WTC11 (cell line): Measurements from ENCODE around the gene UBE2J2. TPM values are rescaled to one million over a fixed set of nuclear protein-coding genes. Genes with fewer than 3 reads are reported as not detected.

Experiments
- ATAC-seq: fragments of 200-7000 bp; cut with Tn5 transposase; 2 replicates; pipeline ENCODE4 v1.10.0; 2021; ENCODE audit warnings: mild to moderate bottlenecking, moderate library complexity
- CTCF ChIA-PET: fragments of 300-600 bp; sonication (Branson Sonifier 250); formaldehyde crosslinking; loops from one replicate; lab custom pipeline; 2021; ENCODE audit warnings: antibody characterized with exemption; lab: Charles Lee
- POLR2A ChIA-PET: fragments of 350-600 bp; sonication (Branson Sonifier 250); formaldehyde crosslinking; loops from one replicate; lab custom pipeline; 2021; ENCODE audit warnings: antibody characterized with exemption; lab: Charles Lee
- DNase-seq: peaks from one replicate; pipeline ENCODE4 v3.0.0; 2021; ENCODE audit warnings: low spot score
- H3K27ac Mint-ChIP-seq: 2 replicates; pipeline ENCODE4 v1.8.0; 2021; ENCODE audit warnings: mixed read lengths
- H3K27me3 Mint-ChIP-seq: 2 replicates; pipeline ENCODE4 v1.8.0; 2021; ENCODE audit warnings: low read depth, mild to moderate bottlenecking, moderate library complexity, mixed read lengths
- H3K36me3 Mint-ChIP-seq: 2 replicates; pipeline ENCODE4 v1.8.0; 2021; ENCODE audit warnings: mixed read lengths
- H3K4me1 Mint-ChIP-seq: 2 replicates; pipeline ENCODE4 v1.8.0; 2022; ENCODE audit warnings: mixed read lengths
- H3K4me3 Mint-ChIP-seq: 2 replicates; pipeline ENCODE4 v1.8.0; 2021; ENCODE audit warnings: mild to moderate bottlenecking, moderate library complexity, mixed read lengths
- H3K9me3 Mint-ChIP-seq: 2 replicates; pipeline ENCODE4 v1.8.0; 2021; ENCODE audit warnings: mixed read lengths
- ATF2 ChIP-seq: sonication (generic); formaldehyde crosslinking; IDR thresholded peaks from 2 replicates; pipeline ENCODE4 v1.8.1; 2022; ENCODE audit warnings: low read depth, missing genetic modification reagents, borderline replicate concordance
- CDX4 ChIP-seq: fragments of 250-450 bp; sonication (Bioruptor Pico); IDR thresholded peaks from 2 replicates; pipeline ENCODE4 v1.9.0; 2021; ENCODE audit warnings: moderate library complexity, mild to moderate bottlenecking, inconsistent platforms, borderline replicate concordance
- ETV6 ChIP-seq: sonication (generic); formaldehyde crosslinking; IDR thresholded peaks from 2 replicates; pipeline ENCODE4 v1.8.1; 2022; ENCODE audit warnings: mild to moderate bottlenecking, missing genetic modification reagents
- MYBL2 ChIP-seq: sonication (generic); formaldehyde crosslinking; IDR thresholded peaks from 2 replicates; pipeline ENCODE4 v1.8.1; 2023; ENCODE audit warnings: mild to moderate bottlenecking, moderate library complexity, missing genetic modification reagents
- NFYB ChIP-seq: sonication (generic); formaldehyde crosslinking; conservative IDR thresholded peaks from 2 replicates; pipeline ENCODE4 v1.8.0; 2022; ENCODE audit warnings: low read depth, missing genetic modification reagents
- NR2C2 ChIP-seq: sonication (generic); formaldehyde crosslinking; IDR thresholded peaks from 2 replicates; pipeline ENCODE4 v1.8.0; 2022; ENCODE audit warnings: mild to moderate bottlenecking, missing genetic modification reagents
- NR3C1 ChIP-seq: sonication (generic); formaldehyde crosslinking; conservative IDR thresholded peaks from 2 replicates; pipeline ENCODE4 v1.8.1; 2023; ENCODE audit warnings: low read depth, mild to moderate bottlenecking, missing genetic modification reagents
- PREB ChIP-seq: sonication (generic); formaldehyde crosslinking; IDR thresholded peaks from 2 replicates; pipeline ENCODE4 v1.8.1; 2022; ENCODE audit warnings: mild to moderate bottlenecking, missing genetic modification reagents, moderate library complexity, borderline replicate concordance
- SP1 ChIP-seq: sonication (generic); formaldehyde crosslinking; conservative IDR thresholded peaks from 2 replicates; pipeline ENCODE4 v1.8.1; 2022; ENCODE audit warnings: missing genetic modification reagents
- TEAD1 ChIP-seq: sonication (generic); formaldehyde crosslinking; IDR thresholded peaks from 2 replicates; pipeline ENCODE4 v1.8.0; 2022; ENCODE audit warnings: mild to moderate bottlenecking, missing genetic modification reagents
- USF2 ChIP-seq: sonication (generic); formaldehyde crosslinking; IDR thresholded peaks from 2 replicates; pipeline ENCODE4 v1.8.1; 2023; ENCODE audit warnings: mild to moderate bottlenecking, missing genetic modification reagents, moderate library complexity
- ZNF232 ChIP-seq: sonication (generic); formaldehyde crosslinking; IDR thresholded peaks from 2 replicates; pipeline ENCODE4 v1.8.0; 2022; ENCODE audit warnings: mild to moderate bottlenecking, missing genetic modification reagents
- ZNF425 ChIP-seq: fragments of 250-450 bp; sonication (Bioruptor Pico); conservative IDR thresholded peaks from 2 replicates; pipeline ENCODE4 v1.9.0; 2021; ENCODE audit warnings: mild to moderate bottlenecking
- total RNA-seq: library from RNA; stranded (reverse); gene quantifications from 3 replicates; pipeline ENCODE4 v1.2.3, GENCODE V29; 2021

Gene UBE2J2
- total RNA-seq, 1 experiment from 2014 or later: 72.2 TPM

GRCh38 chr1:1206376-1206965 lies 67.2 kb downstream of the UBE2J2 start, which contains the start of gene TNFRSF18:
TSS of gene TNFRSF18 (minus strand) at chr1:1206592. CDS start at chr1:1206571, 21 bp downstream.
- DNase-seq: peak; percentile 57
- ChIA-PET CTCF (interaction anchor here (1.1 to 3.1 kb wide), 5 partner anchors 32 to 90 kb away, joined by 4 to 17 read pairs (median 9); partner anchors contain the start of genes C1orf159 and TTLL10), POLR2A (interaction anchor here (1.0 kb wide), 1 partner anchor 33 kb away, joined by 3 read pairs; the partner anchor contains the start of gene TTLL10)
- H3K4me3 Mint-ChIP-seq: peak within 1 kb of the TSS; percentile 40
- H3K4me1 Mint-ChIP-seq: no peaks in the 10 kb centered on the region
- peak; percentile 56 for ATAC-seq
- peaks cover 4% of the 10 kb centered on the region for H3K27me3 Mint-ChIP-seq
- H3K27ac Mint-ChIP-seq: no peak within 1 kb of the TSS
- no peaks in the 10 kb centered on the region for H3K36me3 Mint-ChIP-seq
- H3K9me3 Mint-ChIP-seq: no peaks in the 10 kb centered on the region
- TF ChIP-seq NR3C1 (CRISPR knock-in tag): no peak
- 0 out of 2 replicates have a peak, but pooled peaks have one; percentile 23 for TF ChIP-seq SP1 (CRISPR knock-in tag)

- H3K9me3 Mint-ChIP-seq: no peaks in the 10 kb centered on the region
- H3K27me3 Mint-ChIP-seq: peaks cover 4% of the 10 kb centered on the region
- TF ChIP-seq SP1 (CRISPR knock-in tag): peak; percentile 47; the same call in 1 of the 2 replicates
- no peak for TF ChIP-seq NFYB (CRISPR knock-in tag)
- no peaks in the 10 kb centered on the region for H3K36me3 Mint-ChIP-seq
- ATAC-seq (peak; percentile 8; the same call in 1 of the 2 replicates), DNase-seq (no peak)
- ChIA-PET CTCF (interaction anchor here (0.8 to 3.1 kb wide), 5 partner anchors 31 to 86 kb away, joined by 4 to 17 read pairs (median 9); partner anchors contain the start of gene TTLL10), POLR2A (no interaction called here)
- no peak overlapping the region for H3K27ac Mint-ChIP-seq
- 0 out of 2 replicates have a peak overlapping the region, but pooled peaks have one; percentile 40 for H3K4me3 Mint-ChIP-seq
- H3K4me1 Mint-ChIP-seq: no peaks in the 10 kb centered on the region
Measured at GRCh38 chr1:1205769-1206375, 67.8 kb downstream of the UBE2J2 start.

GRCh38 chr1:1204998-1205768 lies 68.5 kb downstream of the UBE2J2 start:
- TF ChIP-seq NR2C2 (CRISPR knock-in tag): no peak
- TF ChIP-seq ZNF232 (CRISPR knock-in tag): no peak
- no peak for TF ChIP-seq CDX4 (CRISPR knock-in tag)
- no peak for TF ChIP-seq PREB (CRISPR knock-in tag)
- no peak for TF ChIP-seq ZNF425 (CRISPR knock-in tag)
- ChIA-PET CTCF (interaction anchor here (0.8 to 3.1 kb wide), 5 partner anchors 31 to 86 kb away, joined by 4 to 17 read pairs (median 9); partner anchors contain the start of gene TTLL10), POLR2A (interaction anchor here (0.6 kb wide), 1 partner anchor 661 kb away, joined by 3 read pairs; no protein-coding TSS in a partner anchor)
- H3K4me3 Mint-ChIP-seq: no peak overlapping the region
- DNase-seq (no peak), ATAC-seq (no peak)
- no peaks in the 10 kb centered on the region for H3K9me3 Mint-ChIP-seq
- H3K27me3 Mint-ChIP-seq: peaks cover 4% of the 10 kb centered on the region
- peaks cover 3% of the 10 kb centered on the region; the same call in 1 of the 2 replicates for H3K4me1 Mint-ChIP-seq
- H3K27ac Mint-ChIP-seq: no peak overlapping the region
- no peaks in the 10 kb centered on the region for H3K36me3 Mint-ChIP-seq

- DNase-seq: no peak
- no peak for ATAC-seq
- Mint-ChIP-seq H3K4me1 (peaks cover 3% of the 10 kb centered on the region; the same call in 1 of the 2 replicates), H3K4me3 (no peak overlapping the region), H3K36me3 (no peaks in the 10 kb centered on the region), H3K27ac (no peak overlapping the region), H3K9me3 (no peaks in the 10 kb centered on the region), H3K27me3 (peaks cover 4% of the 10 kb centered on the region)
- TF ChIP-seq NR3C1 (CRISPR knock-in tag): no peak
- TF ChIP-seq USF2 (CRISPR knock-in tag): no peak
- no peak for TF ChIP-seq ATF2 (CRISPR knock-in tag)
- no peak for TF ChIP-seq MYBL2 (CRISPR knock-in tag)
- no peak for TF ChIP-seq TEAD1 (CRISPR knock-in tag)
- TF ChIP-seq ZNF425 (CRISPR knock-in tag): no peak
- no peak for TF ChIP-seq ETV6 (CRISPR knock-in tag)
- CTCF ChIA-PET: interaction anchor here (3.1 kb wide), 2 partner anchors 30 to 82 kb away, joined by 13 to 17 read pairs; partner anchors contain the start of gene TTLL10
- POLR2A ChIA-PET: interaction anchor here (0.6 kb wide), 1 partner anchor 662 kb away, joined by 3 read pairs; no protein-coding TSS in a partner anchor
Measured at GRCh38 chr1:1204425-1204920, 69.2 kb downstream of the UBE2J2 start.
